Activated naive CD8-positive, alpha-beta T cell (primary cell): ENCODE data around the gene SHOX.

Experiments
- H3K27ac Mint-ChIP-seq: one replicate; pipeline ENCODE4 v1.8.0; 2021; ENCODE audit warnings: mixed read lengths
- H3K27me3 Mint-ChIP-seq: one replicate; pipeline ENCODE4 v1.8.0; 2021; ENCODE audit warnings: mixed read lengths
- H3K36me3 Mint-ChIP-seq: one replicate; pipeline ENCODE4 v1.8.0; 2021; ENCODE audit warnings: mixed read lengths
- H3K4me1 Mint-ChIP-seq: one replicate; pipeline ENCODE4 v1.8.0; 2021; ENCODE audit warnings: low read depth, mixed read lengths
- H3K4me3 Mint-ChIP-seq: one replicate; pipeline ENCODE4 v1.8.0; 2021; ENCODE audit warnings: mild to moderate bottlenecking, mixed read lengths
- H3K9me3 Mint-ChIP-seq: one replicate; pipeline ENCODE4 v1.8.0; 2021; ENCODE audit warnings: low read depth, mixed read lengths

Gene SHOX

DNA sequence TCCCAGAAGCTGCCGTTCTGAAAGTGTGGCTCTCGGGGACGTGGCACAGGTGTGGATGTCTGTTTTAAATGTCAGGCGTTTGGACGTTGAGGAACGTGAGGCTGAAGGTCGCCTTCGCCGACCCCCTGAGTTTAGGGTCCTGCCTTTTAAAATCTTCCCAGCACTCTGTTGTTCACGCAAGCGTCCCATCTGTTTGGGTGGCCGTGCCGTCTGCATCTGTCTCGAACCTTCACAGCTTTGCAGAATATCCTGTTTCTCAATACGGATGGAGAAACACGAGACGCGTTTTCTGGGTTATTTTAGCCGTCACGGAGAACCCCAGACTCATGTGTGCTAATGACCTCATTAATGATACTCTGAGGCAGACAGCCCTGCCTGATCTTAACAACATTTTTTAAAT, 31.5 kb downstream of the SHOX start:
- Mint-ChIP-seq H3K27me3 (peaks cover 2% of the 10 kb centered on the region), H3K4me3 (no peak overlapping the region), H3K4me1 (no peaks in the 10 kb centered on the region), H3K9me3 (no peaks in the 10 kb centered on the region), H3K36me3 (no peaks in the 10 kb centered on the region), H3K27ac (no peak overlapping the region)

DNA sequence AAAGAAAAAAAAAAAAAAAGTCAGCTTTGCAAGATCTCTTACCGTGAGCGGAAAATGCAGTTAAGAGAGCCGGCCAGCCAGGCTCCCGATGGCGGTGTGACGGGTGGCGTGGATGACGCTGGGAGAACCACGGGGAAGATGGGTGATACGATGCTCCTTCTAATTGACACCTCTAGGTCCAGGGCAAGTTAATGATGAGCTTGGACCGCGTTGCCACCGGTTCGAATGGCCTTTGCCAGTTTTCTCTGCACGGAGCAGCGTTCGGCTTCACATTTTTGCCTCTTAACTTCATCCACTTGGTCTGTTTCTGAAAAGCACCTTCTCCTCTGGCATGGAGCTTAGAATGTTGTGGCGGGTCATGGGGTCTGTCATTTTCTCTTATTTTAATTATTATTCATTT, 33.2 kb downstream of the SHOX start:
- no peaks in the 10 kb centered on the region for H3K36me3 Mint-ChIP-seq
- H3K4me1 Mint-ChIP-seq = no peaks in the 10 kb centered on the region
- H3K27me3 Mint-ChIP-seq = peaks cover 2% of the 10 kb centered on the region
- H3K27ac Mint-ChIP-seq = no peak overlapping the region
- H3K9me3 Mint-ChIP-seq = no peaks in the 10 kb centered on the region
- no peak overlapping the region for H3K4me3 Mint-ChIP-seq

DNA sequence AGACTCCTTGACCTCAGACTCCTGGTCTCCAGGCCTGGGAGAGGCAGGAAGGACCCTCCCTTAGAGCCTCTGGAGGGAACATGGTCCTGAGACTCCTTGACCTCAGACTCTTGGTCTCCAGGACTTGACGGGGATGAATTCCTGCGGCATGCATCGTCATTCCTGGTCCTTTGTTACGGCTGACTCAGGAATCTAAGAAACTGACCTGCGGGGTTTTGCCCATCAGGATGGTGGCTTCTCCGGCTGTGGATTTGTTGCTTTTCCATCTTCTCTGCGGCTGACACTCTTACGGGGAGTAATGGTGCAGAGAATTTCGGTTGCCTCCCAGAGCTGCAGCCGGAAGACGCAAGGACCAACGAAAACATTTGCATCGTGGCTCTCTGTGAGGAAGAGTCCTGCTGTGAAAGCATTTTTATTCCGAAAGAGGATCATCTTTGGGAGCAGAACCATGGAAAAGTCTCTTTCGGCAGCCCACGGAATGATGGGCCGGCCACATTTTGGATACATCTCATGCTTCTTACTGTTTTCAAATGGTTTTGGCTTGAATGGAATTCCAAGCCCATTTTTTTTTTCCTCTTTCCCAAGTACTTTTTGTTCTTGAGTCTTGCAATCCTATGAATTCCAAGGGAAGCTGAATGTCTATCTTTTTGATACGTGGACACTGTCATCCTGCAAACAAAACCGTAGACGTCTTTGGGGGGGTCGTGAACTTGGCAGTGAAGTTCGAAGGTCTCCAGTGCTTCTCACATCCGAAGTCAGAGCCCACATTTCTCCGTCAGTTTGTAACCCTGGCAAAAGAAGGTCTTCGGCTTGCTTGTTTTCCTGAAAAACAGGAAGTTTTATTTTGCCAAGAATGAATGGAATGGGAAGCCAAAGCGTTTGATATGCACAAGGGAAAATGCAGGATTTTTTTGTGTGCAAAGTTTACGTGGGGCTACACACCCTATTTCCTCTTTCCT, 36.5 kb downstream of the SHOX start:
- H3K27me3 Mint-ChIP-seq = peaks cover 6% of the 10 kb centered on the region
- no peak overlapping the region for H3K27ac Mint-ChIP-seq
- H3K4me3 Mint-ChIP-seq = no peak overlapping the region
- H3K4me1 Mint-ChIP-seq = no peaks in the 10 kb centered on the region
- H3K36me3 Mint-ChIP-seq = no peaks in the 10 kb centered on the region
- H3K9me3 Mint-ChIP-seq = no peaks in the 10 kb centered on the region

DNA sequence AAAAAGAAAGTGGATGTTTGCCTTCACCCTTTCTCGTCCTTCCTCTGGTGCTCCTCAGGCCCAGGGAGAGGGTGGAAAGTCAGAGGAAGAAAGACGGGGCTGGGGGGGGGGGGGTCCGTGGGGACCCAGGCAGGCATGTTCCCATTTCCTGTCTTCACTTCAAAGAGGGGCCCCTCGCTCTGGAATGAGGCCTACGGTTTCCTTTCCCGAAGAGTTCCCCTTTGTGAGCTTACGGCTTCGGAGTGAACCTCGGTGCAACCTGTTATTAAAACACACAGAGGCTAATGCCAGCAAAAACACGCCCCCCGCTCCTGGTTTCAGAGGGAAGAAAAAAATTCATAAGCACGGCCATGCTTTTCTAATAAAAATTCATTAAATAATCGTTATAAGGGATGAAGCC, 40.1 kb downstream of the SHOX start:
- H3K4me1 Mint-ChIP-seq = no peaks in the 10 kb centered on the region
- no peak overlapping the region for H3K27ac Mint-ChIP-seq
- peaks cover 16% of the 10 kb centered on the region for H3K27me3 Mint-ChIP-seq

DNA sequence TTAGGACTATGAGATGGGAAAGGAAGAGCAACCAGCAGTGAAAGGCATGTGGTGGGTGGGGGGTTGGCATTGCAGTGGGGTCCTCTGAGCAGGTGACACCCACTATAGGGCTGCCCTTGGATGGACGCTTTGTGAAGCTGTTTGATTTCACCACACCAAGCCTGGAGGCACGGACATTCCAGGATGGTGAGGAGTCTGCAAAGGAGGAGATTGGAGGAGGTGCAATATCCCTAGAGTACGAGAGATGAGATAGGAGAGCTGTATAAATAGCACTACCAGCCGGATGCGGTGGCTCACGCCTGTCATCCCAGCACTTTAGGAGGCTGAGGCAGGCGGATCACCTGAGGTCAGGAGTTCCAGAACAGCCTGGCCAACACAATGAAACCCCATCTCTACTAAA, 42.3 kb downstream of the SHOX start:
- no peaks in the 10 kb centered on the region for H3K36me3 Mint-ChIP-seq
- H3K27ac Mint-ChIP-seq = no peak overlapping the region
- no peaks in the 10 kb centered on the region for H3K9me3 Mint-ChIP-seq
- no peaks in the 10 kb centered on the region for H3K4me1 Mint-ChIP-seq
- H3K4me3 Mint-ChIP-seq = no peak overlapping the region
- peaks cover 16% of the 10 kb centered on the region for H3K27me3 Mint-ChIP-seq

More for the DNA sequence above, 40.1 kb downstream of the SHOX start:
- Mint-ChIP-seq H3K4me3 (no peak overlapping the region), H3K9me3 (no peaks in the 10 kb centered on the region), H3K36me3 (no peaks in the 10 kb centered on the region)

DNA sequence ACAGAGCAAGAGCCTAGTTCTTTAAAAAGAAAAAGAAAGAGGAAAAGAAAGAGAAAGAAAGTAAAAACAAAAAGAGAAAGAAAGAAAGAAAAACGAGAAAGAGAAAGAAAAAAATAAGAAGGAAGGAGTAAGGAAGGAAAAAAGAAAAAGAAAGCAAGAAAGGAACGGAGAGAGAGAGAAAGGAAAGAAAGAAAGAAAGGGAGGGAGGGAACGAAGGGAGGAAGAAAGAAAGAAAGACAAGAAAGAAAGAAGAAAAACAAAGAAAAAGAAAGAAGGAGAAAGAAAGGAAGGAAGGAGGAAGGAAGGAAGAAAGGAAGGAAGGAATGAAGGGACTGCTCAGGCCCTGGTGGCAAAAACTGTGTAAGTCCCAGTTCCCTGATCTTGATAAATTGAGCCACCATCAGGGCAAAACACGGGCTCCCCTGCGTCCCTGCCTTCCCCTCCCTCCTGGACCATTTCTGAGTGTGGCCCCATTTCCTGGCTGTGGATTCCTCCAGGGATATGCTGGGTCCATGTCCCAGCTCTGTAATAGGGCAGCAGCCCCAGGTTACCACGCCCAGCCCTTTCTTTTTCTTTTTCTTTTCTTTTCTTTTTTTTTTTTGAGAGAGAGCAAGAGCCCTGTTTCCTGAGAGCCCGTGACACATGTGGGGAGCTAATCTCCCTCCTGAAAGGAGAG, 44.8 kb downstream of the SHOX start:
- Mint-ChIP-seq H3K4me1 (no peaks in the 10 kb centered on the region), H3K36me3 (no peaks in the 10 kb centered on the region), H3K9me3 (no peaks in the 10 kb centered on the region), H3K27ac (no peak overlapping the region), H3K27me3 (peaks cover 14% of the 10 kb centered on the region), H3K4me3 (no peak overlapping the region)

DNA sequence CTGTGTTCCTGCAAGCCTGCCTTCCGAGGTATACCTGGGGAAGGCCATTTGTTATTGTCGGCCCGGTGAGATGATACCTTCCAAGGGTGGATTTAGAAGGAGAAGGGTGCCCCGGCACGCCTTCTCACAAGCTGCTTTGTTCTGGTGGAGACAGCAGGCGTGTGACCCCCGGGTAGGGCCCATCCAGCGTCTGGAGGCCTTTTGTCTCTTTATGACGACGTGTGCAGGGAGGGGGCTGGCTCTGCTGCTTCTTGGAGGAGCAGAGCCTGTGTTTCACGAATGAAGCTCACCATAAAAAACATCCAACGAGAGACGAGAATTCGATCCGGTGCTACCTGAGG, 45.3 kb downstream of the SHOX start:
- H3K4me1 Mint-ChIP-seq = no peaks in the 10 kb centered on the region
- no peak overlapping the region for H3K27ac Mint-ChIP-seq
- H3K36me3 Mint-ChIP-seq = no peaks in the 10 kb centered on the region
- H3K9me3 Mint-ChIP-seq = no peaks in the 10 kb centered on the region
- H3K27me3 Mint-ChIP-seq = peaks cover 14% of the 10 kb centered on the region
- H3K4me3 Mint-ChIP-seq = no peak overlapping the region

DNA sequence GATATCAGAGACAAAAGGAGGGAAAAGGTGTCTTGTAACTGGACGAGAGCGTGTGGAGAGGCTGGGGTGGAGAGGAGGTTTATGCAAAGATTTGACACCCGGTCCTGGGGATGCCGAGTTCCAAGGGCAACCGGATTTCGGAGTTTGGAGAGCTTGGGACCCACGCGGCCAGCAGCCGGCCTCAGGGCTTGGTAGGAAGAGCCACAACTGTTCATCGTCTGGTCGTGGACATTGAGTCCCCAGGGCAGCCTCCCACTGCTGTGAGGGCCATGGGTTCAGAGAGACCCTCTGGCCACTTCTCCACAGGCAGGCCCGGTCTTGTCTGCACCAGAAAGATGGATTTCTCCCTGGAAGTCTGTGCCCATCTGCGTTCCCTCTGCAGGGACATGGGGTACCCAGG, 46.8 kb downstream of the SHOX start:
- no peaks in the 10 kb centered on the region for H3K4me1 Mint-ChIP-seq
- peaks cover 9% of the 10 kb centered on the region for H3K27me3 Mint-ChIP-seq
- no peaks in the 10 kb centered on the region for H3K36me3 Mint-ChIP-seq
- H3K27ac Mint-ChIP-seq = no peak overlapping the region
- H3K9me3 Mint-ChIP-seq = no peaks in the 10 kb centered on the region
- H3K4me3 Mint-ChIP-seq = no peak overlapping the region

DNA sequence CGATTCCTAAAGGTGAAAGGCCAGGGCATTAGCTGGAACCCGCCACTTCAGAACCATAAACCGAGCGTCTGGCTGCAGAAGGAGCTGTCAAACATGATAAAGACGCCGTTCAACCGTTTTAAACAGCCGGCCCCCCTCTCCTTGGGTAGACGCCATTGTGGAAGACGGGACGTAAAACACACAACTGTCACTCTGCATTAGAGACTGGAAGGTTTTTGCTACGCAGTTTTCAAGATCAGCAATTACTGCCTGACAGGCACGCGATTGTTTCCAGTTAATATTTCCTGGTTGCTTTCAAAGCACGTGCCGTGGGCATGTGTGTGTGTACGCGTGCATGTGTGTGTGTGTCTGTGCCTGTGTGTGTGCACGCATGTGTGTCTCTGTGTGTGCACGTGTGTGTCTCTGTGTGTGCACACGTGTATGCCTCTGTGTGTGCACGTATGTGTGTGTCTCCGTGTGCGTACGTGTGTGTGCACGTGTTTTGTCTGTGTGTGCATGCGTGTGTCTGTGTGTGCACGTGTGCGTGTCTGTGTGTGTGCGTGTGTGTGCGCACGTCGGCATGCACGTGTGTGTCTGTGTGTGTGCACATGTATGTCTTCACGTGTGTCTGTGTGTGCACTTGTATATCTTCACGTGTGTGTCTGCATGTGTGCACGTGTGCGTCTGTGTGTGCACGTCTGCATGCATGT, 48.8 kb downstream of the SHOX start:
- H3K4me1 Mint-ChIP-seq = no peaks in the 10 kb centered on the region
- no peak overlapping the region for H3K4me3 Mint-ChIP-seq
- H3K27me3 Mint-ChIP-seq = peaks cover 5% of the 10 kb centered on the region
- no peaks in the 10 kb centered on the region for H3K9me3 Mint-ChIP-seq
- H3K27ac Mint-ChIP-seq = no peak overlapping the region
- no peaks in the 10 kb centered on the region for H3K36me3 Mint-ChIP-seq

DNA sequence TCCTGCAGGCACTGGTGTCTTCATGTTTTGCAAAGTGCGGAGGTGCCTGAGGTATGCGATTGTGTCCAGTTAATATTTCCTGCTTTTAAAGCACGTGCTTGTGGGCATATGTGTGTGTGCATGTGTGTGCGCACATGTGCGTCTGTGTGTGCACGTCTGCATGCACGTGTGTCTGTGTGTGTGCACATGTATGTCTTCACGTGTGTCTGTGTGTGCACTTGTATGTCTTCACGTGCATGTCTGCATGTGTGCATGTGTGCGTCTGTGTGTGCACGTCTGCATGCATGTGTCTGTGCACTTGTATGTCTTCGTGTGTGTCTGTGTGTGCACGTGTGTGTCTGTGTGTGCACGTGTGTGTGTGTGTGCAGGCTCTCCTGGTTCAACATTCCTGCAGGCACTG, 49.5 kb downstream of the SHOX start:
- Mint-ChIP-seq H3K27me3 (peaks cover 2% of the 10 kb centered on the region), H3K4me3 (no peak overlapping the region), H3K36me3 (no peaks in the 10 kb centered on the region), H3K4me1 (no peaks in the 10 kb centered on the region), H3K27ac (no peak overlapping the region), H3K9me3 (no peaks in the 10 kb centered on the region)

DNA sequence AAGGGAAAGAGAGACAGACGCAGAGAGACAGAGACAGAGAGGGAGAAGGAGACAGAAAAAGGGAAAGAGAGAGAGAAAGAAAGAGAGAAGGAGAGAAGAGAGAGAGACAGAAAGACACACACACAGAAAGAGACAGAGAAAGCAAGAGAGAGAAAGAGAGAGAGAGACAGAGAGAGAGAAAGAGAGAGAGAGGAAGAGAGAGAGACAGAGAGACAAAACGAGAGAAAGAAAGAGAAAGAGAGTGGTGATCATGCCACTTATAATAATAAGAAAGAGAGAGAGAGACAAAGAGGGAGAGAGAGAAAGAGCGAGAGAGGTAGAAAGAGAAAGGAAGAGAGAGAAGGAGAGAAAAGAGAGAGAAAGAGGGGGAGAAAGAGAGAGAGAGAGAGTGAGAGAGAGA, 51.4 kb downstream of the SHOX start:
- Mint-ChIP-seq H3K4me1 (no peaks in the 10 kb centered on the region), H3K27me3 (peaks cover 2% of the 10 kb centered on the region), H3K4me3 (no peak overlapping the region), H3K27ac (no peak overlapping the region), H3K9me3 (no peaks in the 10 kb centered on the region), H3K36me3 (no peaks in the 10 kb centered on the region)

DNA sequence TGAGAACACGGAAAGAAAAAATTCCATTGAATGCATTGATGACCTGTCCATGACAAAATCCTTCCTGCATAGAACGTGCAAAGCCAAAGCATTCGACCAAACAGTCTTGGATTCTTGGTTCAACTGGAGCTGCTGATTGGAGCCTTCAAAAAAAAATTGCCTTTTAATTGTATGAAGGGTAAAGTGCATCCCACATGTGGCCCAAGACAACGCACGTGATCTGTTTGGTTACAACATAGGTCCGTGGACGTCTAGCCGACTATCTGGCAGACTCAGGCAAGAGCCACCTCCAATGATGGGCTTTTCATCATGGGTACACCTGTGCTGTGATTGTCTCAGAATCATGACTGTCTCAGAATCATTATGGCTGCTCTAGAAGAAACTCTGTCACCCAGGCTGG, 52.3 kb downstream of the SHOX start:
- H3K36me3 Mint-ChIP-seq = no peaks in the 10 kb centered on the region
- H3K9me3 Mint-ChIP-seq = no peaks in the 10 kb centered on the region
- no peak overlapping the region for H3K27ac Mint-ChIP-seq
- no peaks in the 10 kb centered on the region for H3K4me1 Mint-ChIP-seq
- H3K4me3 Mint-ChIP-seq = no peak overlapping the region
- peaks cover 2% of the 10 kb centered on the region for H3K27me3 Mint-ChIP-seq

DNA sequence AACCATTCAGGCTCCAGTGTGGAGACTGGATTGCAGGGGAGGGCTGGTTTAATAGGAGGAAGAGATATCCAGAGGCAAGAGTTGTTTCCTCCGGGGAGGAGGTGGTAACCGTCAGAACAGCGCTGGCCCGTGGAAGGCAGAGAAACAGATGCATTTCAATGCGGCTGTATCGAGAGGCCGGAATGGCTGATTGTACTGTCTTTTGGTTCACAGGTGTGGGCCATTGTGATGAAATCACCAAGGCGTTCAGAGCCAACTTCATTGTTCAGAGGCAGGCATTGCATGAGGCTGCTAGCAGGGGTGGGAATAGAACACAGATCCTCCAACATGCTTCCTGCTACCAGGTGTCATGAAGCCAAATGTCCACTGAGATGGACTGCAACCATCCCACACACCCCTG, 53.0 kb downstream of the SHOX start:
- no peaks in the 10 kb centered on the region for H3K9me3 Mint-ChIP-seq
- no peaks in the 10 kb centered on the region for H3K36me3 Mint-ChIP-seq
- no peak overlapping the region for H3K27ac Mint-ChIP-seq
- peaks cover 2% of the 10 kb centered on the region for H3K27me3 Mint-ChIP-seq
- H3K4me1 Mint-ChIP-seq = no peaks in the 10 kb centered on the region
- H3K4me3 Mint-ChIP-seq = no peak overlapping the region

DNA sequence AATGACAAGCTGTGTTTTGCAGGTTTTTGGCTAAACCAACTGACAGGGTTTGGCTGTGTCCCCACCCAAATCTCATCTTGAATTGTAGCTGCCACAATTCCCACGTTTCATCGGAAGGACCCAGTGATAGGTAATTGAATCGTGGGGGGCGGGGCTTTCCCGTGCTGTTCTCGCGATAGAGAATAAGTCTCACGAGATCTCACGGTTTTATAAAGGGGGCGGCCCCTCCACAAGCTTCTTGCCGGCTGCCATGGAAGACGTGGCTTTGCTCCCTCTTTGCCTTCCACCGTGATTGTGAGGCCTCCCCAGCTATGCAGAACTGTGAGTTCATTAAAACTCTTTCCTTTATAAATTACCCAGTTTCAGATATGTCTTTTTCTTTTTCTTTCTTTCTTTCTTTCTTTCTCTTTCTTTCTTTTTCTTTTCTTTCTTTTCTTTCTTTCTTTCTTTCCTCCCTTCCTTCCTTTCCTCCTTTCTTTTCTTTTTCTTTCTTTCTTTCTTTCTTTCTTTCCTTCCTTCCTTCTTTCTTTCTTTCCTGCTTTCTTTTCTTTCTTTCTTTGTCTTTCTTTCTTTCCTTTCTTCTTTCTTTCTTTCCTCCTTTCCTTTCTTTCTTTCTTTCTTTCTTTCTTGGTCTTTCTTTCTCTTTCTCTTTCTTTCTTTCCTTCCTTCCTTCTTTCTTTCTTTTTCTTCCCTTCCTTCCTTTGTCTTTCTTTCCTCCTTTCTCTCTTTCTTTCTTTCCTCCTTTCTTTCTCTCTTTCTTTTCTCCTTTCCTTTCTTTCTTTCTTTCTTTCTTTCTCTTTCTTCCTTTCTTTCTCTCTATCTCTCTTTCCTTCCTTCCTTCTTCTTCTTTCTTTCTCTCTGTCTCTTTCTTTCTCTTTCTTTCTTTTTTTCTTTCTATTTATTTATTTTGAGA, 54.8 kb downstream of the SHOX start:
- peaks cover 2% of the 10 kb centered on the region for H3K27me3 Mint-ChIP-seq
- no peaks in the 10 kb centered on the region for H3K9me3 Mint-ChIP-seq
- no peak overlapping the region for H3K27ac Mint-ChIP-seq
- H3K4me1 Mint-ChIP-seq = no peaks in the 10 kb centered on the region
- H3K4me3 Mint-ChIP-seq = no peak overlapping the region
- H3K36me3 Mint-ChIP-seq = no peaks in the 10 kb centered on the region
